GM18870 (cell line): ENCODE data around the gene TSSK3.
"Not testable (repeated sequence)": the region's sequence is repeated elsewhere in the genome, so short reads cannot be mapped to it uniquely, and the experiment has no call there.

ENCODE experiments used
- ATAC-seq: cut with Tn5 transposase; IDR thresholded peaks from one replicate; pipeline ENCODE4 v1.9.1; 2021; ENCODE audit warnings: moderate library complexity; ENCODE audit not compliant: unreplicated experiment

The TSSK3 gene

GRCh38 chr1:32337855-32338636 is 24.3 kb upstream of the TSSK3 start:
- ATAC-seq = no peak

GRCh38 chr1:32338637-32339145 is 23.6 kb upstream of the TSSK3 start:
- ATAC-seq = no peak

DNA sequence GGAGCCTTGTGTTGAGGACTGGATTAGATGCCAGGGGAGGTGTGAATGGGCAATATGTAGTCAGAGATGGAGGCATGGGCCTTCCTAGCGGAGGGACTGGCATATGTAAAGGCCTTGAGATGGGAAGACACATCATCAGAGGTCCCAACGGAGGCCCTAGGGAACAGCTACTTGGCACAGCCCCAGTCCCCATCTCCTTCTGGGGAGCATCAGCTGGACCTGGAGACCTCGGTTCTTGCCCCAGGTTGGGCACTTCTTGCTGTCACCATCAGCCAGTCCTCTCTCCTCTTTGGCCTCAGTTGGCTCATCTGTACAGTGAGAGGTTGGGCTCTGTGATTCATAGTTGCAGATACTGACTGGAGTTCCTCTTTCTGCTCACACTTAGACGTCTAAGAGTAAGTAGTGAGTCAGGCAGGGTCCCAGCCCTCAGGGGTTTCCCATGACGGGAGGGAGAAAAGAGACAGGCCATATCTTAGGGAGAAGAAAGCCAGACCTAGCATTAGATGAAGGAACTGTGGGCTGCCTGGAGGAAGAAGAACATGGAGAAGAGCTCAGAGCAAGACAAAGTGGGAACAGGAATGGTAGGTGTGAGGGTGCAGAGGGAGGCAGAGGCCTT is 22.9 kb upstream of the TSSK3 start:
- no peak for ATAC-seq

- no peak for ATAC-seq
These were observed 21.1 kb upstream of the TSSK3 start for GRCh38 chr1:32341186-32341757.

DNA sequence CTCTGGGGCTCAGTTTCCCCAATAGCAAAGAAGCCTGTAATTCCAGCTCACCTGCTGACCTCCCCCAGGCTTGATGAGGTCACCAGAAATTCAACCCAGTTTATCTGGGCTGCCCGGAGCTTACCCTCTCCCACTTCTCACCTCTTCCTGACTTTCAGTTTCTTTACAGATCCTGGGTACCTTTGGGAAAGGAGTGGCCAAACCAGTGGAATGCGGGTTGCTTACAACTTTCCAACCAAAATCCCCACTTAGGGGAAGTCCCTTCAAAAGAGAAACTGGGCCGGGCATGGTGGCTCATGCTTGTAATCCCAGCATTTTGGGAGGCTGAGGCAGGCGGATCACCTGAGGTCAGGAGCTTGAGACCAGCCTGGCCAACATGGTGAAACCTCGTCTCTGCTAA is 20.4 kb upstream of the TSSK3 start:
- ATAC-seq = no peak

DNA sequence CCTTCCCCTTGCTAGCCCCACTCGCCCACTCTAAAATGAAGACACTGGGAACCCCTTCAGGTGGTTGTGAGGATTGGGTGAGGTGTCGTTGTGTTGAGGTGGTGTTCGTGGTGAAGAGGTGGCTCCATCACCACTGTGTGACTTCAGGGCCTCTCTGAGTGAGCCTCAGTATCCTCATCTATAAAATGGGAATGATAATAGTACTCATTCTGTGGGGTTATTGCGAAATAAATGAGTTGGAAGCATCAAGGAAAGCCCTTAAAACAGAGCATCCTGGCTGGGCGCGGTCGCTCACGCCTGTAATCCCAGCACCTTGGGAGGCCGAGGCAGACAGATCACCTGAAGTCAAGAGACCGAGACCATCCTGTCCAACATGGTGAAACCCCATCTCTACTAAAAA is 19.6 kb upstream of the TSSK3 start:
- no peak for ATAC-seq

DNA sequence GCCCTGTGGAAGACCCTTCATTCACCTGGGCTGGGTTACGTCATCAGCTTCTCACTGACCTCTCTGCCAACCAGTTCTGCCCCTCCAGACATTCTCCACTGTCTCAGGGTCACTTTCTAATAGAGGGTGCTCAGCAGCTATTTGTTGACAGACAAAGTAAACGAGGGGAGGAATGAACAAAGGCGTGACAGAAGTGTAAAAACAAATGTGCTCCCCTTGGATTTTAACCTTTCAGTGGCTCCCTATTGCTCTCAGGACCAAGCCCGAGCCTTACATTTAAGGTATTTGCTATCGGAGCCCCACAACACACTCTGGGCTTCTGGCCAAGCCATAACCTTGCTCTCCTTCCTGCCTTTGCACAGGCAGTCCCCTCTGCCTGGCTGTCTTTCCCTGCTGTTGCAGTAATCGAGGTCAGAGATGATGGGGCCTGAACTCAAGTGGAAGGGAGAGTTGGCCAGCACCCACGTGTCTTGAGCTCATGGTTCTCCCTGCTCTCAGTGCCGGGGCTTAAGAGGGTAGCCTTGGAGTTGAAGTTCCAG is 17.0 kb upstream of the TSSK3 start:
- ATAC-seq = no peak

GRCh38 chr1:32346532-32347157 is 15.7 kb upstream of the TSSK3 start:
- ATAC-seq = no peak

- ATAC-seq = no peak
These were observed 13.1 kb upstream of the TSSK3 start for GRCh38 chr1:32349211-32349708.

DNA sequence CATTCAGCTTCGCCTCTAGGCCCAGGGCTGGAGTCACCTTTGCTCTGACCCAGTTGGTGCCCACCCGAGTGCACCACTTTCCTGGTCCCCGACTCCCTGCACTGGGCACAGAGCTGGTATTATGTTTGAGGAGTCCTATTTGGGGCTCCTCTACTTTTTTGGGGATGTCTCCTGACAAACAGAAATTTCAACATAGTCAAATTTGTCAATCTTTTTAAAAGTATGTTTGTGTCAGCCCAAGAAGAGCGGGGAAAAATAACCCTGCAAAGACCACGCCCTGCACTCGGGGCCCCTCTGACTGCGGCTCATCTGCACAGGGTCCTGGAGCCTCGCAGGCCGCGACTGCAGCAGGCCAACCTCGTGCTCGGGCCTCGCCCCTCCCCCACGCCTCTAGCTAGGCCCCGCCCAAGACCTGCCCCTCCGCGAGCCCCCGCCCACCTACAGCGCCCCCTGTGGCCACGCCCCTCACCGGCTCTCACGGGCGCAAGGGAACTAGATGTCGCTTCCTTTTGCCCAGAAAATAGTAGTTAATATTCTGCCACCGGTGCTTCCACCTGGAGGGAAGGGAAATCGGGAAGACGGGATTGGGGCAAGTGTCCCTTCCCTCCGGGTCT is 11.4 kb upstream of the TSSK3 start:
- ATAC-seq = peak; percentile 21

GRCh38 chr1:32351399-32352238 is 10.7 kb upstream of the TSSK3 start:
- peak; percentile 39 for ATAC-seq

DNA sequence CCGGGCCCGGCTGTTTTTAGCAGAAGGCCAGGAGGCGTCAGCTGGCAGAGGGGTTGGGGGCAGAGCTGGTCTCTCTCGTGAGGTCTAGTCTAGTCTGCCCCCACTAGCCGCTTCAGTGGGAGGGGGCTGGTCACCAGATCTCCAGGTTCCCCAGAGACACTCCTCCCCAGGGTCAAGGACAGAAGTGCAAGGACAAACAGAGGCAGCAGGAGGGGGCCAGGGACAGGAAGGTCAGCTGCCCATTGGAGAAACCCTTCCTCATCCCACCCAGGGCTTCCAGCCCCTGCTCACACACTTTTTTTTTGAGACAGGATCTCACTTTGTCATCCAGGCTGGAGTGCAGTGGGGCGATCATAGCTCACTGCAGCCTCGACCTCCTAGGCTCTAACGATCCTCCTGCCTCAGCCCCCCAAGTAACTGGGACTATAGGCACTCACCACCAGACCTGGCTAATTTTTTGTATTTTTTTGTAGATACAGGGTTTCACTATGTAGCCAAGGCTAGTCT is 10.0 kb upstream of the TSSK3 start:
- no peak for ATAC-seq

DNA sequence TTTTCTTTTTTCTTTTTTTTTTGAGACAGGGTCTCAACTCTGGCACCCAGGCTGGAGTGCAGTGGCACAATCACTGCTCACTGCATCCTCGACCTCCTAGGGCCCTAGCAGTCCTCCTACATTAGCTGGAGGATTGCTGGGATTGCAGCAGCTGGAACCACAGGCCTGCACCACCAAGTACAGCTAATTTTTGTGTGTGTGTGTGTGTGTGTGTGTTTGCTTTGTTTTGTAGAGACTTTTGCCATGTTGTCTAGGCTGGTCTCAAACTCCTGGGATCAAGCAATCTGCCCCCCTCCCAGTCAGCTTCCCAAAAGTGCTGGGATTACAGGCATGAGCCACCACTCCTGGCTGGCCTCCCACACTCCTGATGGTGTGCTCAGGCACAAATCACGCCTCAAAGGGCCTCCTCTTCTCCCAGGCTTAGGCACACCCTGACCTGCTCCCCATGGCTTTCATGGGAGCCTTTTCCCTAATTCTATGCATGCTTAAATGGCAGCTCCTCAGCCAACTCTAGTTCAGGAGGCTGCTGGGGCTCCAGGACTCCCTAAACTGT is 9.4 kb upstream of the TSSK3 start:
- no peak for ATAC-seq

DNA sequence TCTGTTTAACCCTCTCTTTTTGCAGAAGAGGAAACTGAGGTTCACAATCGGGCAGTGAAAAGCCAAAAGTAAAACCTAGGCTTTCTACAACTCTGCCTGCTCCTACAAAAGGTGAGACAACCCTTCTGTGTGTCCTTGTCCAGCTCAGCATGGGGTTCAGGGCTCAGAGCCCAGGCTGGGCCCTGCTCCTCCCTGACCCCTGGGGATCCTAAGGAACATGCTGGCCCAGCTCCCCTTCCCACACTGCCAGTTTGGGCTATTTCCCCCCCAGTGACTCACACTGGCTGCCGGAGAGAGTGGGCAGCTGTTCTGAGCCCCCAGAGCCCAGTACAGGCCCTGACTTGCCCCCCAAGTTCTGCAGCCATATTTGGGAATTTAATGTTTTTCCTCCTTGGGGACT is 8.9 kb upstream of the TSSK3 start:
- no peak for ATAC-seq

DNA sequence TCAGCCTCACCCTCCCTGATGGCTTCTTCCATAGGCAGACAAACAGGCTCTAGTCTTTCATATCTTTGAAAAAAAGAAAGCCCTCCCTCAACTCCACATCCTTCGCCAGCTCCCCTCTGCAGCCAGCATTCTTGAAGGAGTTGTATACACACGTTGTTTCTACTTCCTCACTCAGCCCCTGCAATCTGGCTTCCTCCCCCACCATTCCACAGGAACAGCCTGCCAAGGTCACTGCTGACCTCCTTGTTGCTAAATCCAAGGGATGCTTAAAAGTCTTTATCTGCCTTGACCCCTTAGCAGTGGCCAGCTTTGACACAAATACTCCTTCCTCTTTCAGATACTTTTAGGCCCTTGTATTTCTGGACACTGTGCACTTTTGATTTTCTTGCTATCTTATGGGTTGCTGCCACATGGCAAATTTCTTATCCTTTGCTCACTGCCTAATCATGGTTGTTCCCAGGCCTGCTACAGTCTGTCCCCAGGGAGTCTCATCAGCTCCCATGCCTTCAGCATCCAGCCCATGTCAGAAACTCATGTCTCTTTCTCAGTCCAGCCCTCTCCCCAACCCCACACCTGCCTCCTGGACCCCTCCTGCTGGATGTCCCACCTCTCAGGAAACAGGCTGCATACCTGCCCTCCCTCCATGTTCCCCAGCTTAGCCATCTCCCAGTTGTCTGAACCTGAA is 8.3 kb upstream of the TSSK3 start:
- ATAC-seq = no peak

GRCh38 chr1:32355778-32356177 is 6.6 kb upstream of the TSSK3 start:
- not testable (repeated sequence) for ATAC-seq

GRCh38 chr1:32356478-32356877 is 5.9 kb upstream of the TSSK3 start:
- ATAC-seq = no peak

GRCh38 chr1:32357614-32358013 is 4.7 kb upstream of the TSSK3 start:
- no peak for ATAC-seq

DNA sequence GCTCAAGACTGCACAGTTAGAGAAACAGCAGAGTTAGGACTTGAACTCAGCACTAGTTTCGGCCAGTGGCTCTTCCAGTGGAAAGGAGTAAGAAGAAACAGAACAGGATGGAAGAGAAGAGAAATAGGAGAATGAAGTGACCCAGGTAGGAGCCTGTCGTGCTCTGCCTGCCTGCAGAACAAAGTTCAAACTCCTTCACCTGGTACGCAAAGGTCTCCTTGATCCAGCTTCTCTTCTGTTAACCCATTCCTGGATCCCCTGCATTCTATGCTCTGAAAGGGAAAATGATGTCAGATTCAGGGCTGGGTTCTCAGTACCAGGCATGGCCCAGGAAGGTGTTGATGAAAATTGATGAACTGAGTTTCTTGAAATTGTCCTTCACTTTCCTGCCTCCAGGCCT is 3.9 kb upstream of the TSSK3 start:
- no peak for ATAC-seq
